ENCODE results near the gene SLC36A1. TPM values are rescaled to one million over a fixed set of nuclear protein-coding genes. Genes with fewer than 3 reads are reported as not detected.

Gene SLC36A1
- total RNA-seq, 1 donor from 2014 or later, result 14.2 TPM

DNA sequence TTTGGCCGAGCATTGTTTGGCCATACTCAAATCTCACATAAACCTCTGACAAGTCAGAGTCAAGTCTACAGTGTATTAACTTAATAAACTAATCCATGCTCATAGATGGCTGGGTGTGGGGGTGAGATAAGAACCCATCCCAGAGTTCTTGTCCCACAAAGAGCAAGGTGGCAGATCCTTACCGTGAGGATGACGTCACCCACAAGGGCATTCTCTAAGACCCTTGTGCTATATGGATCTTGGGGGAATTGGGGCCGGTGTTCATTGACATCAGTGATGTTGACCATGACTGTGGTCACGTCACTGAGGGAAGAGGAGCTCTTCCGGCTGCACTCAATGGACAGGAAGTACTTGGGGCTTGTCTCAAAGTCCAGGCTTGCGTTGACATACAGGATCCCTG, 81.6 kb downstream of the SLC36A1 start:
- H3K27me3 Mint-ChIP-seq, result peaks cover 6% of the 10 kb centered on the region
- no peak overlapping the region for H3K27ac Mint-ChIP-seq
- no peaks in the 10 kb centered on the region for H3K9me3 Mint-ChIP-seq (ENCODE audit: low read depth)
- TF ChIP-seq, protein P1, sequence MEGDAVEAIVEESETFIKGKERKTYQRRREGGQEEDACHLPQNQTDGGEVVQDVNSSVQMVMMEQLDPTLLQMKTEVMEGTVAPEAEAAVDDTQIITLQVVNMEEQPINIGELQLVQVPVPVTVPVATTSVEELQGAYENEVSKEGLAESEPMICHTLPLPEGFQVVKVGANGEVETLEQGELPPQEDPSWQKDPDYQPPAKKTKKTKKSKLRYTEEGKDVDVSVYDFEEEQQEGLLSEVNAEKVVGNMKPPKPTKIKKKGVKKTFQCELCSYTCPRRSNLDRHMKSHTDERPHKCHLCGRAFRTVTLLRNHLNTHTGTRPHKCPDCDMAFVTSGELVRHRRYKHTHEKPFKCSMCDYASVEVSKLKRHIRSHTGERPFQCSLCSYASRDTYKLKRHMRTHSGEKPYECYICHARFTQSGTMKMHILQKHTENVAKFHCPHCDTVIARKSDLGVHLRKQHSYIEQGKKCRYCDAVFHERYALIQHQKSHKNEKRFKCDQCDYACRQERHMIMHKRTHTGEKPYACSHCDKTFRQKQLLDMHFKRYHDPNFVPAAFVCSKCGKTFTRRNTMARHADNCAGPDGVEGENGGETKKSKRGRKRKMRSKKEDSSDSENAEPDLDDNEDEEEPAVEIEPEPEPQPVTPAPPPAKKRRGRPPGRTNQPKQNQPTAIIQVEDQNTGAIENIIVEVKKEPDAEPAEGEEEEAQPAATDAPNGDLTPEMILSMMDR (IDR thresholded peaks at IDR 0.05; ENCODE audit: unreplicated experiment), result no peak
- no peaks in the 10 kb centered on the region for H3K36me3 Mint-ChIP-seq (ENCODE audit: insufficient read depth)
- no peaks in the 10 kb centered on the region for H3K4me1 Mint-ChIP-seq (ENCODE audit: low read depth)
- no peak for DNase-seq (ENCODE audit: low spot score, unreplicated experiment)
- H3K4me3 Mint-ChIP-seq (ENCODE audit: low read depth), result no peak overlapping the region

DNA sequence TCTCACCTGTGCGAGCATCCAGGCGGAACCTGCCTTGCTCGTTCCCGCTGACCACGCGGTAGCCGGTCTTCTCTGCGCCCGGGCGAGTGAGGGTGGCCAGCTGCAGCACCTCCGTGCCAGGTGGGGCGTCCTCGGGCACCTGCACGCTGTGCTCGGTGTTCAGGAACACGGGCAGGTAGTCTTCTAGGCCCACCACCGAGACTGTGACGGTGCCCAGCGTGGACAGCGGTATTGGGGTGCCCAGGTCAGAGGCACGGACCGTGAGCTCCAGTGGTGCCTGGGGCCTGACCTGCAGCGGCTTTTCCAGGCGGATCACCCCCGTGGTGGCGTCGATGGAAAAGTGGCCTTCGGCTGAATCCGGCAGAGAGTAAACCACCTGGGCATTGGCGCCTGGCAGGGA, 84.2 kb downstream of the SLC36A1 start:
- Mint-ChIP-seq H3K27ac (no peak overlapping the region), H3K4me3 (ENCODE audit: low read depth) (no peak overlapping the region), H3K27me3 (peaks cover 5% of the 10 kb centered on the region), H3K4me1 (ENCODE audit: low read depth) (no peaks in the 10 kb centered on the region), H3K36me3 (ENCODE audit: insufficient read depth) (no peaks in the 10 kb centered on the region), H3K9me3 (ENCODE audit: low read depth) (no peaks in the 10 kb centered on the region)
- DNase-seq (ENCODE audit: low spot score, unreplicated experiment), result no peak
- TF ChIP-seq, protein P1 (IDR thresholded peaks at IDR 0.05; ENCODE audit: unreplicated experiment), result no peak

DNA sequence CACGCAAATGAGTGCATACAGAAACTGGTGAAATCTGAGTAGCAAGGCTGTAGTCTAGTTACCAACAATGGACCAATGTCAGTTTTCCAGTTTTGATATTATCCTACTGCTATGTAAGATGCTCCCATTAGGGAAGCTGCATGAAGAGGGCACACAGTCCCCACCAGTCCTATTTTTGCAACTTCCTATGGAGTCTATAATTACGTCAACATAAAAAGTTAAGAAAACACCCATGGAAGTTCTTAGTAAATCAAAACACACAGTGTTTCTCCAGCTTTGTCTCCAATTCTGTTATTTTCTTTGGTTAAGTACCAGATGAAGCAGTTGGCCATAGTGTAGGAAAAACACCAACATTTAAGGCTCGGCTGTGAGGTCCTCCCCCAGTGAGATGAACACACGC, 85.0 kb downstream of the SLC36A1 start:
- Mint-ChIP-seq H3K27ac (no peak overlapping the region), H3K4me3 (ENCODE audit: low read depth) (no peak overlapping the region), H3K4me1 (ENCODE audit: low read depth) (no peaks in the 10 kb centered on the region)

DNA sequence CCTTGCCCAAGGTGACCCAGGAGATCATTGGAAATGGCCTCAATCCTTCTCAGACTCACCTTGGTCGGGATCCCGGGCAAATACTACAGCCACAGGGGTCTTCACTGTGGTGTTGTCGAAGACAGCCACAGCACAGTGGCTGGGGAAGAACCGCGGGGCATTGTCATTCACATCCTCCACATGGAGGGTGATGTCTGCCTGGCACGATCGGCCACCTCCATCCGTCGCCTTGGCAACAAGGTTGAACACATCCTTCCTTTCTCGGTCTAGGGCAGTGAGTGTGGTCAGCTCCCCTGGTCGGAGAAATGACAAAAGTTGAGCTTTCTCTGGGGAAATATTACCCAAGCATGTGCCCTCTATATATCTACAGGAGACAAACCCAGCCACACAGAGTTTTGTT, 86.9 kb downstream of the SLC36A1 start:
- H3K27ac Mint-ChIP-seq, result no peak overlapping the region
- H3K27me3 Mint-ChIP-seq, result peaks cover 15% of the 10 kb centered on the region
- TF ChIP-seq, protein P1 (IDR thresholded peaks at IDR 0.05; ENCODE audit: unreplicated experiment), result no peak
- no peaks in the 10 kb centered on the region for H3K4me1 Mint-ChIP-seq (ENCODE audit: low read depth)
- no peak for DNase-seq (ENCODE audit: low spot score, unreplicated experiment)
- no peaks in the 10 kb centered on the region for H3K36me3 Mint-ChIP-seq (ENCODE audit: insufficient read depth)
- H3K9me3 Mint-ChIP-seq (ENCODE audit: low read depth), result no peaks in the 10 kb centered on the region
- H3K4me3 Mint-ChIP-seq (ENCODE audit: low read depth), result no peak overlapping the region

More for the DNA sequence above, 85.0 kb downstream of the SLC36A1 start:
- Mint-ChIP-seq H3K9me3 (ENCODE audit: low read depth) (no peaks in the 10 kb centered on the region), H3K36me3 (ENCODE audit: insufficient read depth) (no peaks in the 10 kb centered on the region), H3K27me3 (peaks cover 8% of the 10 kb centered on the region)
- no peak for DNase-seq (ENCODE audit: low spot score, unreplicated experiment)
- TF ChIP-seq, protein P1 (IDR thresholded peaks at IDR 0.05; ENCODE audit: unreplicated experiment), result no peak

- no peaks in the 10 kb centered on the region for H3K9me3 Mint-ChIP-seq (ENCODE audit: low read depth)
- no peaks in the 10 kb centered on the region for H3K36me3 Mint-ChIP-seq (ENCODE audit: insufficient read depth)
- DNase-seq (ENCODE audit: low spot score, unreplicated experiment), result no peak
- no peak overlapping the region for H3K4me3 Mint-ChIP-seq (ENCODE audit: low read depth)
- no peak overlapping the region for H3K27ac Mint-ChIP-seq
- TF ChIP-seq, protein P1 (IDR thresholded peaks at IDR 0.05; ENCODE audit: unreplicated experiment), result no peak
- H3K4me1 Mint-ChIP-seq (ENCODE audit: low read depth), result peaks cover 3% of the 10 kb centered on the region
- H3K27me3 Mint-ChIP-seq, result peaks cover 15% of the 10 kb centered on the region
Measured at GRCh38 chr5:151537044-151537443, 89.6 kb downstream of the SLC36A1 start.

All from progenitor cell of endocrine pancreas (in vitro differentiated cells).